Activated CD8-positive, alpha-beta memory T cell treated with anti-CD3 and anti-CD28 coated beads, Interleukin-2, amount 50 U/mL, for 24 hours (primary cell): ENCODE data around the gene MAD1L1.

ENCODE experiments used
- DNase-seq: peaks from one replicate; pipeline ENCODE4 v3.0.0-alpha.2; 2020; ENCODE audit errors: extremely low read depth

MAD1L1 gene

GRCh38 chr7:2117646-2118045 is 115.1 kb downstream of the MAD1L1 start:
- no peak for DNase-seq

GRCh38 chr7:2116989-2117591 is 115.7 kb downstream of the MAD1L1 start:
- no peak for DNase-seq

GRCh38 chr7:2116448-2116810 is 116.3 kb downstream of the MAD1L1 start:
- no peak for DNase-seq

- DNase-seq: no peak
Observed at GRCh38 chr7:2115760-2116447, 116.8 kb downstream of the MAD1L1 start.

GRCh38 chr7:2114926-2115759 is 117.6 kb downstream of the MAD1L1 start:
- DNase-seq: no peak

DNA sequence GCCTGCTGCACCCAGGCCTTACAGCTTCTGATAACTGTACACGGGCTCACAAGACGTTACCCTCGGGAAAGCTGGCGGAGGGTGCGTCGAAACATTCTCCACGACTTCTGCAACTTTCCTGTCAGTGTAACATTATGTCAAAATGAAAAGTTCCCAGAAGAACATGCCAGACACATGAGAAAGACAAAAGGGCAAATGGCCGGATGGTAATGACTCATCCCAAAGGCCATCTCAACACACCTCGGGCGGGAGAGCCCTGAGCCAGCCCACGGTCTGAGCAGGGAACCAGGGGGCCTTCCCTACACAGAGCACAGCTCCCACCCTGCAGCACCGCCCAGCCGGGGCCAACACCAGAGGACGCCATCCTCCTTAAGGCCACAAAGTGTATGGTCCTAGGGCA is 118.7 kb downstream of the MAD1L1 start:
- DNase-seq: no peak

GRCh38 chr7:2112261-2113198 is 120.2 kb downstream of the MAD1L1 start:
- DNase-seq: no peak

DNA sequence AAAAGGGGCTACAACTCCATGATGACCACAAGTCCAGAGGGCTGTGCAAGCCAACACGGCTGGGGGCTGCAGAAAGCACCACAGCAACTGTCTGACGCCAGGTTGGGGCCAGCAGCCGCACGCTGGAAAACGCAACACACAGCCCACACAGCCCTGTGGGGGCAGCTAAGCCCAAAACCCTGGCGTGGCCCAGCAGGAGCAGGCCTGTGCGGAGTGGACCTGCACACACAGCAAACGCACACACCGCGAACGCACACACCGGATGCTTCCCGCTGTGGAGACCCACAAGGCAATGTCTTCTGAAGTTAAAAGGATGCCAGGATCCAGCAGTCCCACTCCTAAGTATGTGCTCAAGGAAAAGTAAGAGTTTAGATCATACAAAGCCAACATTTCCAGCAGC is 121.2 kb downstream of the MAD1L1 start:
- DNase-seq: no peak

GRCh38 chr7:2110610-2111396 is 121.9 kb downstream of the MAD1L1 start:
- no peak for DNase-seq

DNA sequence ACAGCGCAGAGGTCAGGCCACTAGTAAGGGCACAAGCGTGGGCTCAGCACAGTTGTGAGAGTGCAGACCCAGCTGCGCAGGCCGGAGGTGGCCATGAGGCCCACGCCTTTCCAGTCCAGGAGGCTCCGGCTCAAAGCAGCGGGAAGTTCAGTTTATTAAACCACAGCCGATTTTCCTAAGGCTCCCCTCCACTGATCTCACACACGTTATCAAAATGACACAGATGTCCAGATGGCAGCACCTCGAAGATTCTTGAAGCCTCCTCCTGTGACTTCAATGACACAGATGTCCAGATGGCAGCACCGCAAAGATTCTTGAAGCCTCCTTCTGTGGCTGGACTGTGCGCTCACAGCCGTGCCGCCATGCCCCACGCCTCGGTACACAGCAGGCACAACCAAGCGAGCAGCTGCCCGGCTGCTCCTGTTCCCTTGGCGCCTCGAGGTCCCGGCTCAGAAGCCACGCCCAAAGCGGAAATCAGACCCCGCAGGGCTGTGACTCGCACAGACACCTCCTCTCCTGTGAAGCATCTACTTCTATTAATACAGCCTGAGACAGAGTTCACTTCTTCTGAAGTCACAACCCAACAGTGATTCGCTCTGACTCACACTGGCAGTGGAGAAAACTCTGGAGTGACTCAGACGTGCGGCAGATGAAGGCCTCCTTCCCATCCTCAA is 122.7 kb downstream of the MAD1L1 start:
- DNase-seq: peak; percentile 49

DNA sequence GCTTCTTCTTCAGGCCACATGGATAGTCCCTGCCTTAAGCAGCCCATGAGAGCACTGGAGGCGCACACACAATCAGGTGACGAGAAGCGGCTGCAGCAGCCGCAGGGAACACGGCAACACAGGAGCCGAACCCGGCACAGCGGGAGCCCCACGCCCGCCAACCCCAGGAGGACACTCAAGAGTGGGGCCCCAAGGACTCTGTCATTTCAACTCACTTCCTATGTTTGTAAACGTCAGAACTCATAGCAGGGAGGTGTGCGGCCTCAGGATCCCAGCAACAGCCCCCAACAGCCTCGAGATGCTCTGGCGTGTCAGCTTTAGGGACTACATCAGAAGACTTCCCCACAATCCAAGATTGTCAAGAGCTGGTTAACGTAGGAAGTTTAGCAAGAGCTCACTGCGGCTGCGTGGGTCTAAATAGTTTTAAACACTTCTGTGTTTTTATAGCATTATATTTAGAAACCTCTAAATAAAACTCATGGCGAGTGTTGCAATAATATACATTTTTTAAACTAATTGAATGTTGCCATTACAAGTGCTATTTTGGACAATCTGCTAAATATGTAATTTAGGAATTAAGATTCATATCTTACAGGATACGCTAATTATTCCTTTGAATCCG is 123.4 kb downstream of the MAD1L1 start:
- DNase-seq: no peak

GRCh38 chr7:2108501-2109250 is 124.1 kb downstream of the MAD1L1 start:
- DNase-seq: no peak

- no peak for DNase-seq
Observed at GRCh38 chr7:2108071-2108455, 124.7 kb downstream of the MAD1L1 start.

DNA sequence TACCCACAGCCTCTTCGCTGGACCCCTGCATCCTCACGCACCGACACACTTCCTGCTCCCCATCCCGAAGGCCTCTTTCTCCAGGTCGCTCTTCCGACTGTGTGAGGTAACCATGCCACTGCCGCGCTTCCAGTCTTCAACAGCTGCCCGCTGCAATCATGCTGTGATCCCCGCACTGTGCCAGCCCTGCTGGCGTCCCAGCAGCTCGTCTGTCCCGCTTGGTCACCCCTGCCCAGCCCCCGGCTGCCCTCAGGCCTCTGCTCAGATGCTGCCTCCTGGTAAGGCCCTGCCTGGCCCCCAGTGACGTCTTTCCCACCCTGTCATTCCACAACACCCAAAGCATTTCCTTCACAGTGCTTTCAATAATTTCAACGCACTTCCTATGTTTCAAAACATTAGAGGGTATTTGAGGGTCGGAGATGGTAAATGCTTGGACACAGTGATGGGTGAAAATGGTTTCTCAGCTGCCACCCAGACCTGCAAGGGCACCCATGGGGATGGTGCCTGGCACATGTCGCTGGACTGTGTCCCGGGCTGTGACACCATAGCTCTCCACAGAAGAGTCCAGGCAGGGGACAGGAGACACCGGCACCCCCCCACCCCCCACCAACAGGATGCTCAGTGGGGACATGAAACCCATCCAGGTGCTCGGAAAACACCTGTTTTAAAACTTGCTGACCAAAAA is 125.2 kb downstream of the MAD1L1 start:
- DNase-seq: no peak

GRCh38 chr7:2106924-2107323 is 125.8 kb downstream of the MAD1L1 start:
- DNase-seq: no peak

GRCh38 chr7:2106440-2106839 is 126.3 kb downstream of the MAD1L1 start:
- DNase-seq: no peak

- DNase-seq: no peak
Observed at GRCh38 chr7:2105917-2106316, 126.8 kb downstream of the MAD1L1 start.

DNA sequence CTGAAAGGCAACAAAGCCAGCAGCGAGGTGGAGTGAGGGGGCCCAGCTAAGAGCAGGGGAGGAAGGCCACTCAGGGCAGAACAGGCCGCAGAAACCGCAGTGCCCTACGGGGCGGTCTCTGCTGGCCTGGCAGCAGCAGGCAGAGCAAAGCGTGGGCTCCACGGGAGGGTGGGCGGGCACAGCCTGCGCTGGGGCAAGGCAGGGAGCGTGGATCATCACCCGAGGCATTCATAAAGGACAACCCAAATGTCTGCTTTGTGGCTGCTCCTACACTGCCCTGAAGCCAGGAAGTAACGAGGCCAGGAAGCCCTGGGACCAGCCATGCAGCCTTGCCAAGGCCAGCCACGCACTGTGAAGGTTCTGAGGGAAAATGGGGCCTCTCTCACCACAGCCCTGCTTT is 127.5 kb downstream of the MAD1L1 start:
- DNase-seq: no peak

DNA sequence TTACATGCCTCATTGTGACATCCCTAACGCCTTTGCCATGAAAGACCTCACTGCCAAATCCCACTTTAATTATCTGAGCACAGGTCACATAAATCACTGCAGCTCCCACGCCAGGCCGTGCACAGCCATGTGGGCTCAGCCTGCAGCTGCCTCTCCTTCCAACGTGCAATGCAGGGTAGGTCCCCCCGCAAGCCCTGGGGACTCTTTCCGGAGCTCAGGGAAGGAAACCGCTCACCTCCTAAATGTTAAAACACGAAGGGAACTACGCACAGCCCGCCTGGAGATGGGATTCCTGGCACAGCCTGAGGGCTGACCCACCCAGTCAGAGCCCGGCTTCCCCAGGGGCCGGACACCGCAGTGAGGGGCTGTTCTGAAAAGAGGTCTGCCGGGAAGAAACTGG is 128.0 kb downstream of the MAD1L1 start:
- DNase-seq: no peak
